GM21528 (cell line): ENCODE measurements around the gene NAGA.
A peak's percentile ranks its signal among the peaks of the same experiment; 100 is the strongest.
"Not testable (repeated sequence)": the region's sequence is repeated elsewhere in the genome, so short reads cannot be mapped to it uniquely, and the experiment has no call there.

Source experiments
- ATAC-seq: cut with Tn5 transposase; IDR thresholded peaks from one replicate; pipeline ENCODE4 v1.9.1; 2021; ENCODE audit warnings: mild to moderate bottlenecking, moderate library complexity; ENCODE audit not compliant: unreplicated experiment, low FRiP score

Gene NAGA

GRCh38 chr22:42076764-42077485 lies 6.3 kb upstream of the NAGA start:
- no peak for ATAC-seq

- no peak for ATAC-seq
Observed at GRCh38 chr22:42074846-42075676, 4.4 kb upstream of the NAGA start.

GRCh38 chr22:42074132-42074811 lies 3.7 kb upstream of the NAGA start, which contains the start of gene PHETA2:
Gene PHETA2 (plus strand): TSS chr22:42074248. CDS start chr22:42077294, 3,046 bp downstream.
- ATAC-seq = no peak

GRCh38 chr22:42073621-42074041 lies 3.0 kb upstream of the NAGA start:
- ATAC-seq = no peak

GRCh38 chr22:42072606-42073330 lies 2.2 kb upstream of the NAGA start:
- no peak for ATAC-seq

- ATAC-seq = not testable (repeated sequence)
Observed at GRCh38 chr22:42071508-42071907, 896 bp upstream of the NAGA start.

GRCh38 chr22:42069801-42070516 lies 653 bp downstream of the NAGA start:
- peak; percentile 31 for ATAC-seq

DNA sequence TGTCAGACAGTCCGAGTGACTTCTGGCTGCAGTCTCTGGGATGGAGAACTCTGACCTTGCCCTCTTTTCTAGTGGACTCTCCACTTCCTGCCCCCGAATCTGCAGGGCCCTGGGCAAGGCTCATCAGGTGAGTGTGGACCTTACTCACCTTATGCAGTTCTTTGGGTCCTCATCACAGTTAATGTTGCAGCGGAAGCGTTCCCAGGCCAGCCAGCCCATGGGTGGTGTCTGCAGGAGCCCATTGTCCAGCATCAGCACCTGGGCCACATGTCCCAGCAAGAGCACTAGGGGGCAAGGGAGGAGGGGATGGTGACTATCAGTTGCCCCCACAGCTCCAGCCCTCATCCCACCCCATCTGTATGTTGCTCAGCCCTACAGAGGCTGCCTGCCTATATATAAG lies 2.3 kb downstream of the NAGA start:
- no peak for ATAC-seq

GRCh38 chr22:42067671-42068251 lies 2.9 kb downstream of the NAGA start:
- no peak for ATAC-seq

DNA sequence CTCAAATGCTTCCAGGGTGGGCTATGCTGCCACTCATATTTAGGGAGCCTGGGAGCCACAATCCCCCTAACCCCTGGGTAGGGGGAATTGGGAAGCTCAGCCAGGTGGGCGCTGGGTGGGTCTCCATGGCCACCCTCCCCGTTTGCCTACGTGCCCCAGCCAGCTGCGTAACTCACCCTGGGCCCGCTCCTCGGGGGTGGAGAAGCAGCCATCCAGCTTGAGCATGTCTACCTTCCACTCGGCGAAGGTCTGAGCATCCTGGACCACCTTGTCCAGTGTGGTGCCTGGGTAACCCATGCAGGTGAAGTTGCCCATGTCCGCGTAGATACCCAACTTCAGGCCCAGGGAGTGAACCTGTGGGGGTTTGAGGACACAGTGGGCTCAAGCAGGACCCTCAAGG lies 3.7 kb downstream of the NAGA start:
- no peak for ATAC-seq

GRCh38 chr22:42066126-42066761 lies 4.4 kb downstream of the NAGA start:
- no peak for ATAC-seq

DNA sequence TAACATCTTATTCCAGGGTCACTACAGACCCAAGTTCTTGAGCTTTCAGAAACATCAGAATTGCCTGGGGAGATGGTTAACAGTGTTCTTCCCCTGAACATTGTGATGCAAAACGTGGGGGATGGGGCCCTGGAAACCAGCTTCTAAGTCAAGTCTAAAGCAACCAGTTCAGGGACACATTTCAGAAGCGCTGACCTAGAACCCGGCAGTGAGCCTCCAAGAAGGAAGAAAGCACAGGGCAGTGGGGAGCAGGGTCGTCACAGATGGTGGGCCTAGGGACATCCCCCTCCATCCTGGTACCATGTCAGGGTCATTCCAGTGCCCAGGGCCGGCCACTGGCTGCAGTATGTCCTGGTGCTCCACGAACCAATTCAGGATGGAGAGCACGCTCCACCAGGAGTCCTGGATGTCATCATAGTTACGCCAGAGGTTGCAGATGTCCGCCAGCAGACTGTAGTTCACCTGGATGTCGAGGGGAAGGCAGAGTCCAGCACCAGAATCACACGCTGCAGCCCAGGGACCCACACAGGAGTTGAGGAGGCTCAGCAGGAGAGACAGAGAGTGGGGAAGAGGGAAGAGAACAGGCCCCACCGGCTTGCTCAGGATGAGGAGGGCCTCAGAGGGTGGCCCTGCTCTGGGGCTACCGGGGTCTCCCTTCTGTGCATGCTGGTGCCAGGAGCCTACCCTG lies 5.0 kb downstream of the NAGA start:
- no peak for ATAC-seq

GRCh38 chr22:42064629-42065028 lies 6.0 kb downstream of the NAGA start:
- no peak for ATAC-seq

DNA sequence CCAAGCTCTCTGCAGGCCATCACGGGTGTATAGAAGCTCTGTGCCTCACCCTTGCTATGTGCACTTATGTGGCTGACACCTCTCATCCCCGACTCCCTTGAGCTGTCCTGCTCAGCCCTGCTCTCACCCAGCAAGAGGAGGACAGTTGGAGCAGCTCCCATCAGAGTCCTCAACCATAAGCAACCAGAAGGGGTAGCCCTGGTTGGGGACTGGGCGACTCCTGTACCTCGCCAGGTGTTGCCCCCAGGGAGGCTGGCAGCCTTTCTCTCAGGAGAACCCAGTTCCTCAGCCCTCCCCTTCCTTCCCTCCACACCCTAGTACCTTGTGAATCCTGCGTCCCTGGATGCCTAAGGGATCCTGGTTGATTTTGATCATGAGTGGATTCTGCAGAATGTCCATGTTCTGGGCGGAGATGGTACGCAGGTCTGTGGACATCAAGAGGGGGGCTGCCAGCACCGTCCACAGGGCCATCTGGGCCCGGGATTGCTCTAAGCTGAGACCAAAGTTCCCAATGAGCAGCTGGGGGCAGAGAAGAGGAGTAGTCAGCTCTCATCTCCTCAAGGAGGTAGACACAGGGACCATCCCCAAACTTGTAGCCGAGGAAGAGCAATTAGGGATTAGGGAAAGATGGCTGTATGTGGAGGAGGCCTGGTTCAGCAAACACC lies 8.0 kb downstream of the NAGA start:
- ATAC-seq = no peak

- ATAC-seq = no peak
Observed at GRCh38 chr22:42061041-42061440, 9.6 kb downstream of the NAGA start.

DNA sequence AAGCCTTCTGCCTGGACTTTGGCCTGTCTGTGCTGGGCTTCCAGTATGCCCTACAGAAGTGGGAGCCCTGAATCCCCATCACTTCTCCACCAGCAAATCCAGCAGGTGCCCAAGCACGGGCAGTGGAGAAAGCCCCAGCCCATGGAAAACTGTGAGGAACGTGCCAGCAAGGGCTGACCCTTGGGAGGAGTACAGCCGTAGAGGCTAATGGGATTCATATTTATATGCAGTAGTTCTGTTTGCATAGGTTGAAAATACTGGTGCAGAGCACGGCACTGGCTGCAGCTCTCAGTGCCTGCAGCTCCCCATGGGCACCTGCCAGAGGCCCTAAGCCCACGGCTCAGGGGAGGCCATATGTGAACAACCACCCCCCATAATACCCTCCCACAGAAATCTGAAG lies 10.1 kb downstream of the NAGA start:
- no peak for ATAC-seq

- no peak for ATAC-seq
Observed at GRCh38 chr22:42056757-42057511, 13.7 kb downstream of the NAGA start.
